ENCODE results near the gene RASGRP2. TPM values are rescaled to one million over a fixed set of nuclear protein-coding genes. Genes with fewer than 3 reads are reported as not detected.

Gene RASGRP2
- total and polyA plus RNA-seq, 2 donors (not counting 1 experiment from before 2014, with no cell fraction given): 1.2 to 5.2 TPM

DNA sequence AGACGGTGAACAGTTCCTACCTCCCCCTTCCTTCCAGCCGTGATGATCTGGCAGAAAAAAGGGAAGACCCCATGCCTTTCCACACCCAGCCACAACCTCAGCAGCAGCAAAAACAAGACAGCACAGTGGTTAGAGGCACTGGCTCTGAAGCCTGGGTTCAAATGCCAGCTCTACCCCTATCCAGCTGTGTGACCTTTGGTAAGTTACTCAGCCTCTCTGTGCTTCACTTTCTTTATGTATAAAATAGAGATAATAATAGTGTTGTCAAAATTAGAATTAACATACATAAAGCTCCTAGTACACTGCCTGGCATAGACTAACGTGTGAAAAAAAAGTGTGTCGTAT lies 25.2 kb downstream of the RASGRP2 start:
- Histone ChIP-seq H3K4me1 (ENCODE audit: control insufficient read depth, extremely low read depth, insufficient read depth, low read length) (no peaks in the 10 kb centered on the region), H3K36me3 (ENCODE audit: control insufficient read depth, insufficient read depth, low read length) (no peaks in the 10 kb centered on the region), H2AFZ (ENCODE audit: low read length) (no peak overlapping the region), H3K4me3 (replicated peaks in 1 of 4; ENCODE audit: control extremely low read depth in 1 of 4, insufficient read depth in 1 of 4, low read depth in 3 of 4, low read length in 4 of 4) (no peak overlapping the region), H3K27me3 (ENCODE audit: control insufficient read depth, insufficient read depth, low read length) (peaks cover 33% of the 10 kb centered on the region), H3K27ac (ENCODE audit: insufficient read depth, low read length) (no peak overlapping the region), H3K9ac (ENCODE audit: insufficient read depth, low read length) (no peak overlapping the region), H3K4me2 (ENCODE audit: extremely low read depth, insufficient read depth, low read length) (no peak overlapping the region), H3K9me3 (ENCODE audit: control insufficient read depth, insufficient read depth, low read depth, low read length) (no peaks in the 10 kb centered on the region), H3K79me2 (ENCODE audit: control insufficient read depth, insufficient read depth, low read length) (no peaks in the 10 kb centered on the region), H4K20me1 (ENCODE audit: control insufficient read depth, extremely low read depth, insufficient read depth, low read length) (no peaks in the 10 kb centered on the region)
- TF ChIP-seq, protein P1, sequence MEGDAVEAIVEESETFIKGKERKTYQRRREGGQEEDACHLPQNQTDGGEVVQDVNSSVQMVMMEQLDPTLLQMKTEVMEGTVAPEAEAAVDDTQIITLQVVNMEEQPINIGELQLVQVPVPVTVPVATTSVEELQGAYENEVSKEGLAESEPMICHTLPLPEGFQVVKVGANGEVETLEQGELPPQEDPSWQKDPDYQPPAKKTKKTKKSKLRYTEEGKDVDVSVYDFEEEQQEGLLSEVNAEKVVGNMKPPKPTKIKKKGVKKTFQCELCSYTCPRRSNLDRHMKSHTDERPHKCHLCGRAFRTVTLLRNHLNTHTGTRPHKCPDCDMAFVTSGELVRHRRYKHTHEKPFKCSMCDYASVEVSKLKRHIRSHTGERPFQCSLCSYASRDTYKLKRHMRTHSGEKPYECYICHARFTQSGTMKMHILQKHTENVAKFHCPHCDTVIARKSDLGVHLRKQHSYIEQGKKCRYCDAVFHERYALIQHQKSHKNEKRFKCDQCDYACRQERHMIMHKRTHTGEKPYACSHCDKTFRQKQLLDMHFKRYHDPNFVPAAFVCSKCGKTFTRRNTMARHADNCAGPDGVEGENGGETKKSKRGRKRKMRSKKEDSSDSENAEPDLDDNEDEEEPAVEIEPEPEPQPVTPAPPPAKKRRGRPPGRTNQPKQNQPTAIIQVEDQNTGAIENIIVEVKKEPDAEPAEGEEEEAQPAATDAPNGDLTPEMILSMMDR (conservative IDR thresholded peaks at IDR 0.05 in 1 of 2, IDR thresholded peaks at IDR 0.05 in 1 of 2; ENCODE audit: low read depth in 1 of 2, low read length in 2 of 2): no peak
- TF ChIP-seq EZH2 (IDR thresholded peaks at IDR 0.05; ENCODE audit: low read length, missing control alignments): no peak
- no peak for DNase-seq (ENCODE audit: low read depth in 2 of 2)

DNA sequence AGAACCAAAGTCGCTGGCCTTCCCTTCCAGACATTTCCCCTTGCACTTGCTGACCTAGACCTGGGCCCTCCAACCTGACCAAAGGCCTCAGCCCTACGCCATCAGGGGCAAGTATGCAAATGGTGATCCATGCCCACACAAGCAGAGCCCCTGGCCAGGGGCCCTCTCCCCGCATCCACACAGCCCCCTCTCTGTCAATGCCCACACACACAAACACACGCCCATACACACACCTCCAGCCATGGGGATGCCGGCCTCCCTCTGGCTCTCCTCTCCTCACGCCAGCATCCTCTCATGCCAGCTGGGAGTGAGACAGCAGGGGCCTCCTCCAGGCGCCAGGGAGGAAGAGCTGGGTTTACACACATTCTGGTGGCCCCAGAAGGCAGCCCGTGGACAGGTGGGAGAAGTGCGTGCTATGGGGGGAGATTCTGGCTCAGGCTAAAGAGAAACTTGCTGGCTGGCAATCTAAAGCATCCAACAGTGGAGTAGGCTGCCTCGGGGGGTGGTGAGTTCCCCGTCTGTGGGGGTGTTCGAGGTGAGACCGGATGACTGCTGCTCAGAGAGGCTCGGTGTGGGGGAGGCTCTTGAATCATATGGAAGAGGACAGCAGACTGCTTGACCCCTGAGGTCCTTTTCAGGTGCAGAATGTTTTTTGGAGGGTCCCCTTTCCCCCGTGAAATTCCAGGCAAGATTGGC lies 25.7 kb downstream of the RASGRP2 start:
- TF ChIP-seq, protein P1 (conservative IDR thresholded peaks at IDR 0.05 in 1 of 2, IDR thresholded peaks at IDR 0.05 in 1 of 2; ENCODE audit: low read depth in 1 of 2, low read length in 2 of 2): no peak
- TF ChIP-seq EZH2 (IDR thresholded peaks at IDR 0.05; ENCODE audit: low read length, missing control alignments): no peak
- no peak for DNase-seq (ENCODE audit: low read depth in 2 of 2)
- H3K36me3 ChIP-seq (ENCODE audit: control insufficient read depth, insufficient read depth, low read length): no peaks in the 10 kb centered on the region
- no peak overlapping the region for H2AFZ ChIP-seq (ENCODE audit: low read length)
- no peak overlapping the region for H3K4me2 ChIP-seq (ENCODE audit: extremely low read depth, insufficient read depth, low read length)
- H3K79me2 ChIP-seq (ENCODE audit: control insufficient read depth, insufficient read depth, low read length): no peaks in the 10 kb centered on the region
- H3K27ac ChIP-seq (ENCODE audit: insufficient read depth, low read length): no peak overlapping the region
- H3K27me3 ChIP-seq (ENCODE audit: control insufficient read depth, insufficient read depth, low read length): peaks cover 36% of the 10 kb centered on the region
- no peaks in the 10 kb centered on the region for H3K4me1 ChIP-seq (ENCODE audit: control insufficient read depth, extremely low read depth, insufficient read depth, low read length)
- H3K9ac ChIP-seq (ENCODE audit: insufficient read depth, low read length): no peak overlapping the region
- no peaks in the 10 kb centered on the region for H3K9me3 ChIP-seq (ENCODE audit: control insufficient read depth, insufficient read depth, low read depth, low read length)
- no peaks in the 10 kb centered on the region for H4K20me1 ChIP-seq (ENCODE audit: control insufficient read depth, extremely low read depth, insufficient read depth, low read length)
- H3K4me3 ChIP-seq (replicated peaks in 1 of 4; ENCODE audit: control extremely low read depth in 1 of 4, insufficient read depth in 1 of 4, low read depth in 3 of 4, low read length in 4 of 4): no peak overlapping the region

DNA sequence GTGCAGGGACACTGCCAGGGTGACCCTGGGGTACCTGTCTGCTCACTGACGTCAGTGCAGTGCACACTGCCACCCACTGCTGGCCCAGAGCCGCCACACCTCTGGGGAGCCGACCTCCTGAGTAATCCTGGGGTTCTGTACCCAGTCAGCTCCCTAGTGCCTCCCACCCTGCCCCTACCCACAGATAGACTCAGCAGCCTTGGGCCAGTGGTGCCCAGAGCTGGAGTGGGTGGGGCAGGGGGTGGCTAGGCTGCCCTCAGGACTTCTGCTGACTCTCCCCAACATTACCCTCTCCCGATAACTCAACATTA lies 26.7 kb downstream of the RASGRP2 start:
- no peaks in the 10 kb centered on the region for H3K79me2 ChIP-seq (ENCODE audit: control insufficient read depth, insufficient read depth, low read length)
- H3K4me2 ChIP-seq (ENCODE audit: extremely low read depth, insufficient read depth, low read length): no peak overlapping the region
- no peak overlapping the region for H2AFZ ChIP-seq (ENCODE audit: low read length)
- H3K36me3 ChIP-seq (ENCODE audit: control insufficient read depth, insufficient read depth, low read length): no peaks in the 10 kb centered on the region
- H3K27me3 ChIP-seq (ENCODE audit: control insufficient read depth, insufficient read depth, low read length): peaks cover 40% of the 10 kb centered on the region
- H4K20me1 ChIP-seq (ENCODE audit: control insufficient read depth, extremely low read depth, insufficient read depth, low read length): no peaks in the 10 kb centered on the region
- no peak for DNase-seq (ENCODE audit: low read depth in 2 of 2)
- H3K27ac ChIP-seq (ENCODE audit: insufficient read depth, low read length): no peak overlapping the region
- no peak overlapping the region for H3K9ac ChIP-seq (ENCODE audit: insufficient read depth, low read length)
- no peaks in the 10 kb centered on the region for H3K4me1 ChIP-seq (ENCODE audit: control insufficient read depth, extremely low read depth, insufficient read depth, low read length)
- H3K4me3 ChIP-seq (replicated peaks in 1 of 4; ENCODE audit: control extremely low read depth in 1 of 4, insufficient read depth in 1 of 4, low read depth in 3 of 4, low read length in 4 of 4): no peak overlapping the region
- H3K9me3 ChIP-seq (ENCODE audit: control insufficient read depth, insufficient read depth, low read depth, low read length): no peaks in the 10 kb centered on the region
- TF ChIP-seq EZH2 (IDR thresholded peaks at IDR 0.05; ENCODE audit: low read length, missing control alignments): no peak
- TF ChIP-seq, protein P1 (conservative IDR thresholded peaks at IDR 0.05 in 1 of 2, IDR thresholded peaks at IDR 0.05 in 1 of 2; ENCODE audit: low read depth in 1 of 2, low read length in 2 of 2): no peak
